ENCODE data around the gene MFSD6. TPM values are rescaled to one million over a fixed set of nuclear protein-coding genes. Genes with fewer than 3 reads are reported as not detected.

Gene MFSD6
- polyA plus RNA-seq, 1 of the 3 experiments (the other 2 are of a cell fraction): 15.1 TPM

GRCh38 chr2:190478572-190479195 lies 70.5 kb downstream of the MFSD6 start (continued):
- TF ChIP-seq USF2 (IDR thresholded peaks at IDR 0.05; ENCODE audit: borderline replicate concordance, low read depth, low read length) (no peak), CTCF (IDR thresholded peaks at IDR 0.05) (no peak), JUND (IDR thresholded peaks at IDR 0.05) (no peak), NRF1 (IDR thresholded peaks at IDR 0.05; ENCODE audit: low read depth, low read length) (no peak), NFIC (IDR thresholded peaks at IDR 0.05; ENCODE audit: borderline replicate concordance) (no peak), TCF12 (IDR thresholded peaks at IDR 0.05) (no peak), POLR2AphosphoS5 (IDR thresholded peaks at IDR 0.05; ENCODE audit: low read depth, low read length) (no peak), IRF3 (IDR thresholded peaks at IDR 0.05; ENCODE audit: low read depth, low read length) (no peak)

GRCh38 chr2:190481339-190481738 lies 73.2 kb downstream of the MFSD6 start:
- no peak overlapping the region for H3K4me3 ChIP-seq (ENCODE audit: low read depth in 2 of 2, low read length in 1 of 2)
- no peaks in the 10 kb centered on the region for H3K36me3 ChIP-seq (replicated peaks in 1 of 2; ENCODE audit: control insufficient read depth in 1 of 2, insufficient read depth in 2 of 2, low read length in 1 of 2)
- no peaks in the 10 kb centered on the region for H3K79me2 ChIP-seq (ENCODE audit: insufficient read depth)
- no peaks in the 10 kb centered on the region for H3F3A ChIP-seq (replicated peaks; ENCODE audit: insufficient read depth)
- no peak overlapping the region for H3K4me2 ChIP-seq
- no peaks in the 10 kb centered on the region for H3K9me2 ChIP-seq
- WGBS (ENCODE audit: low lambda C conversion rate): 46% methylated on average over 2 of the region's 2 CpGs
- no peak overlapping the region for H3K27ac ChIP-seq (ENCODE audit: low read depth in 2 of 2, low read length in 1 of 2)
- TF ChIP-seq FOXJ3 (CRISPR knock-in tag; IDR thresholded peaks at IDR 0.05) (no peak), RAD21 (IDR thresholded peaks at IDR 0.05; ENCODE audit: low read length) (peak; percentile 16; the same call in 1 of the 2 replicates)
- peaks cover 0 to 5% of the 10 kb centered on the region in 2 experiments; a peak in 1 of 4 replicates for H3K4me1 ChIP-seq (ENCODE audit: control insufficient read depth in 1 of 2, insufficient read depth in 2 of 2, low read depth in 1 of 2, low read length in 1 of 2)
- no peak overlapping the region for H2AFZ ChIP-seq (ENCODE audit: low read depth)
- no peaks in the 10 kb centered on the region for H3K9me3 ChIP-seq
- H4K20me1 ChIP-seq (ENCODE audit: insufficient read depth): no peaks in the 10 kb centered on the region
- POLR2A ChIA-PET: no interaction called here
- no peak for DNase-seq
- H3K9ac ChIP-seq: no peak overlapping the region
- no peaks in the 10 kb centered on the region for H3K27me3 ChIP-seq (ENCODE audit: insufficient read depth)
- CTCF ChIA-PET: interaction anchor here (1.0 kb wide), 2 partner anchors 31 to 137 kb away, joined by 3 read pairs; no protein-coding TSS in a partner anchor

- H3K36me3 ChIP-seq (replicated peaks in 1 of 2; ENCODE audit: control insufficient read depth in 1 of 2, insufficient read depth in 2 of 2, low read length in 1 of 2): peaks cover 0 to 3% of the 10 kb centered on the region in 2 experiments
- H3K9ac ChIP-seq: no peak overlapping the region
- no peaks in the 10 kb centered on the region for H3K79me2 ChIP-seq (ENCODE audit: insufficient read depth)
- no peak overlapping the region for H3K4me2 ChIP-seq
- no peaks in the 10 kb centered on the region for H3F3A ChIP-seq (replicated peaks; ENCODE audit: insufficient read depth)
- H3K9me3 ChIP-seq: no peaks in the 10 kb centered on the region
- peaks cover 0 to 5% of the 10 kb centered on the region in 2 experiments; a peak in 1 of 4 replicates for H3K4me1 ChIP-seq (ENCODE audit: control insufficient read depth in 1 of 2, insufficient read depth in 2 of 2, low read depth in 1 of 2, low read length in 1 of 2)
- no peak overlapping the region for H3K4me3 ChIP-seq (ENCODE audit: low read depth in 2 of 2, low read length in 1 of 2)
- ChIA-PET CTCF (no interaction called here), POLR2A (no interaction called here)
- no peak for TF ChIP-seq EP300 (IDR thresholded peaks at IDR 0.05; ENCODE audit: borderline replicate concordance in 1 of 2, low read depth in 1 of 2, low read length in 1 of 2)
- no peak for TF ChIP-seq FOXM1 (IDR thresholded peaks at IDR 0.05; ENCODE audit: low read depth)
- no peak for TF ChIP-seq USF1 (IDR thresholded peaks at IDR 0.05; ENCODE audit: borderline replicate concordance, low read depth)
- TF ChIP-seq SIN3A (IDR thresholded peaks at IDR 0.05; ENCODE audit: borderline replicate concordance, low read depth, low read length): no peak
- no peak for TF ChIP-seq NFIC (IDR thresholded peaks at IDR 0.05; ENCODE audit: borderline replicate concordance)
- TF ChIP-seq RFX5 (IDR thresholded peaks at IDR 0.05; ENCODE audit: low read length): no peak
- TF ChIP-seq JUND (IDR thresholded peaks at IDR 0.05): no peak
- TF ChIP-seq IRF3 (IDR thresholded peaks at IDR 0.05; ENCODE audit: low read depth, low read length): no peak
- H3K27me3 ChIP-seq (ENCODE audit: insufficient read depth): no peaks in the 10 kb centered on the region
- H2AFZ ChIP-seq (ENCODE audit: low read depth): no peak overlapping the region
- no peak overlapping the region for H3K27ac ChIP-seq (ENCODE audit: low read depth in 2 of 2, low read length in 1 of 2)
- no peaks in the 10 kb centered on the region for H3K9me2 ChIP-seq
- no peaks in the 10 kb centered on the region for H4K20me1 ChIP-seq (ENCODE audit: insufficient read depth)
- no peak for DNase-seq
These were observed 74.3 kb downstream of the MFSD6 start for GRCh38 chr2:190482451-190482850.
